PC-9 (cell line): ENCODE measurements around the gene CSNK1E. TPM values are rescaled to one million over a fixed set of nuclear protein-coding genes. Genes with fewer than 3 reads are reported as not detected.

ENCODE experiments used
- BruUV-seq: library from RNA; stranded (reverse); fragments of 400-500 nt; replicated peaks from 2 replicates; lab custom pipeline; 2021; lab: Mats Ljungman, UMichigan
- CTCF ChIA-PET: fragments of 300-600 bp; sonication (Branson Sonifier 250); formaldehyde crosslinking; loops from one replicate; lab custom pipeline; 2022; ENCODE audit warnings: antibody characterized with exemption; lab: Charles Lee
- POLR2A ChIA-PET: fragments of 300-600 bp; sonication (Branson Sonifier 250); formaldehyde crosslinking; loops from one replicate; lab custom pipeline; 2022; ENCODE audit warnings: antibody characterized with exemption; ENCODE audit not compliant: unreplicated experiment; lab: Charles Lee
- DNase-seq, 2 experiments: peaks; one replicate each; pipeline versions ENCODE4 v3.0.0 to v3.0.0-alpha.2; 2015 to 2022; ENCODE audit warnings: mixed read lengths in 1 of 2
- H2AFZ ChIP-seq: fragments of 200-600 bp; sonication (generic); 2 replicates; pipeline ENCODE4 v1.8.1; 2017; ENCODE audit warnings: antibody characterized with exemption
- H3F3A ChIP-seq: fragments of 200-600 bp; sonication (generic); 2 replicates; pipeline ENCODE4 v1.8.1; 2017; ENCODE audit warnings: antibody characterized with exemption, mild to moderate bottlenecking, low read depth; ENCODE audit not compliant: insufficient read depth
- H3K27ac ChIP-seq: fragments of 200-600 bp; sonication (generic); 2 replicates; pipeline ENCODE4 v1.6.1; 2016; ENCODE audit warnings: mixed run types
- H3K27me3 ChIP-seq: fragments of 200-600 bp; sonication (generic); 2 replicates; pipeline ENCODE4 v1.6.1; 2016; ENCODE audit warnings: low read depth, mixed run types; ENCODE audit not compliant: insufficient read depth
- H3K36me3 ChIP-seq: fragments of 200-600 bp; sonication (generic); 2 replicates; pipeline ENCODE4 v1.6.1; 2016; ENCODE audit warnings: low read depth, mixed run types
- H3K4me1 ChIP-seq: fragments of 200-600 bp; sonication (generic); replicated peaks from 2 replicates; pipeline ENCODE4 v1.6.1; 2016; ENCODE audit warnings: mixed run types; ENCODE audit not compliant: insufficient read depth
- H3K4me2 ChIP-seq: fragments of 200-600 bp; sonication (generic); 2 replicates; pipeline ENCODE4 v1.6.1; 2017; ENCODE audit warnings: mixed run types
- H3K4me3 ChIP-seq: fragments of 200-600 bp; sonication (generic); 2 replicates; pipeline ENCODE4 v1.6.1; 2016; ENCODE audit warnings: mixed run types
- H3K79me2 ChIP-seq: fragments of 200-600 bp; sonication (generic); 2 replicates; pipeline ENCODE4 v1.6.1; 2017; ENCODE audit warnings: low read depth, mixed run types
- H3K9me2 ChIP-seq: fragments of 200-600 bp; sonication (generic); 2 replicates; pipeline ENCODE4 v1.8.1; 2017; ENCODE audit warnings: mild to moderate bottlenecking; ENCODE audit not compliant: insufficient read depth
- H3K9me3 ChIP-seq: fragments of 200-600 bp; sonication (generic); 2 replicates; pipeline ENCODE4 v1.8.1; 2016; ENCODE audit warnings: low read depth; ENCODE audit not compliant: insufficient read depth
- H4K20me1 ChIP-seq: fragments of 200-600 bp; sonication (generic); 2 replicates; pipeline ENCODE4 v1.8.1; 2017; ENCODE audit not compliant: insufficient read depth
- CTCF ChIP-seq: fragments of 200-600 bp; sonication (generic); conservative IDR thresholded peaks from 2 replicates; pipeline ENCODE4 v1.6.1; 2017; ENCODE audit warnings: mixed run types, antibody characterized with exemption, mild to moderate bottlenecking, moderate library complexity
- EZH2 ChIP-seq: fragments of 200-600 bp; sonication (generic); IDR thresholded peaks from 2 replicates; pipeline ENCODE4 v1.8.0; 2017; ENCODE audit warnings: antibody characterized with exemption, low read depth
- intact Hi-C: fragments of 100-400 bp; cut with micrococcal nuclease; formaldehyde crosslinking; loops from one replicate; pipeline ENCODE4 v1.10.0; 2022; ENCODE audit not compliant: unreplicated experiment
- total RNA-seq: library from RNA; stranded (reverse); gene quantifications from 2 replicates; pipeline ENCODE4 v1.2.3, GENCODE V29; 2021

Gene CSNK1E
- total RNA-seq, 1 experiment from 2014 or later, result 348 TPM

DNA sequence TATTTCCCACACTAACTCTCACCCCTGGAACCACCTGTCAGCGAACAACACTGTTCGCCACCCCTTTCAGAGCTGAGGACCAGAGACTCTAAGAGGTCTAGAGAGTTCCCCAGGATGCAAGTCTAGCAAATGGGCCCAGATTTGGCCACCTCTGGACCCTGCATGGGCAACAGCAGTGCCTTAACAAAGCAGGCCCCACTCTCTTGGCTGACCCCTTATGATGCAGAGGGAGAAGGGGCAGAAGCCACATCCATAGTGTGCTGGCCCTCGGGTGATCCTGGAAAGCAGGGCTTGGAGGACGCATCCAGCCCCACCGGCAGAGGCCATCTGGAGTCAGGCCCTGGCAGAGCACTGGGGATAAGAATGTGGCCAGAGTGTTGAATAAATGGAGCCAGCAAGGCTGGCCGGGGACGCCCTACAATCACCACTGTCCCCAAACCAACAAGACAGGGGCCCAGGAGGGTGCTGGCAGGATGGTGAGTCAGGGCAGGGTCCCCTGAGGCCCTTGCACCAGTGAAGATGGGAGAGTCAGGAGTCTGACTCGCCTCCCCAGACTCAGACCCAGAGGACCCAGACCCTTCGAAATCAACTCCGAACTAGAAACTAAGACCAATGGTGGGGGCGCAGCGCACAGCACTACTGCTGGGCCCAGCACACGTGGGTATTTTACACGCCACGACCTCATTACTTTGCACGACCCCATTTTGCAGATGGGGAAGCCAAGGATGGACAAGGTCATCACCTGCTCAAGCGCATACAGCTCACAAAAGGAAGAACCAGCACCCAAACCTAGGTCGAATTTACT, 6.5 kb downstream of the CSNK1E start:
- CTCF ChIA-PET, result no interaction called here
- POLR2A ChIA-PET, result interaction anchor here (0.7 kb wide), 1 partner anchor 107 kb away, joined by 4 read pairs; no protein-coding TSS in a partner anchor
- H3K4me2 ChIP-seq, result no peak overlapping the region
- peaks cover 72% of the 10 kb centered on the region for H4K20me1 ChIP-seq
- no peaks in the 10 kb centered on the region for H3K9me2 ChIP-seq
- peaks cover 100% of the 10 kb centered on the region for H3K79me2 ChIP-seq
- peak overlapping the region; percentile 20 for H3K27ac ChIP-seq
- peaks cover 57% of the 10 kb centered on the region for H3F3A ChIP-seq
- H3K4me3 ChIP-seq, result no peak overlapping the region
- peaks cover 46% of the 10 kb centered on the region; the same call in 1 of the 2 replicates for H3K36me3 ChIP-seq
- BruUV-seq, result no TSS peak
- no peak overlapping the region for H2AFZ ChIP-seq
- peaks cover 55% of the 10 kb centered on the region for H3K4me1 ChIP-seq
- no peaks in the 10 kb centered on the region for H3K27me3 ChIP-seq
- no peaks in the 10 kb centered on the region for H3K9me3 ChIP-seq
- TF ChIP-seq CTCF (no peak), EZH2 (no peak)
- intact Hi-C loops, result loop anchor here (10.0 kb wide), 1 partner anchor 394 kb away; the partner anchor contains the start of genes GTPBP1 and JOSD1
- DNase-seq, result no peak

DNA sequence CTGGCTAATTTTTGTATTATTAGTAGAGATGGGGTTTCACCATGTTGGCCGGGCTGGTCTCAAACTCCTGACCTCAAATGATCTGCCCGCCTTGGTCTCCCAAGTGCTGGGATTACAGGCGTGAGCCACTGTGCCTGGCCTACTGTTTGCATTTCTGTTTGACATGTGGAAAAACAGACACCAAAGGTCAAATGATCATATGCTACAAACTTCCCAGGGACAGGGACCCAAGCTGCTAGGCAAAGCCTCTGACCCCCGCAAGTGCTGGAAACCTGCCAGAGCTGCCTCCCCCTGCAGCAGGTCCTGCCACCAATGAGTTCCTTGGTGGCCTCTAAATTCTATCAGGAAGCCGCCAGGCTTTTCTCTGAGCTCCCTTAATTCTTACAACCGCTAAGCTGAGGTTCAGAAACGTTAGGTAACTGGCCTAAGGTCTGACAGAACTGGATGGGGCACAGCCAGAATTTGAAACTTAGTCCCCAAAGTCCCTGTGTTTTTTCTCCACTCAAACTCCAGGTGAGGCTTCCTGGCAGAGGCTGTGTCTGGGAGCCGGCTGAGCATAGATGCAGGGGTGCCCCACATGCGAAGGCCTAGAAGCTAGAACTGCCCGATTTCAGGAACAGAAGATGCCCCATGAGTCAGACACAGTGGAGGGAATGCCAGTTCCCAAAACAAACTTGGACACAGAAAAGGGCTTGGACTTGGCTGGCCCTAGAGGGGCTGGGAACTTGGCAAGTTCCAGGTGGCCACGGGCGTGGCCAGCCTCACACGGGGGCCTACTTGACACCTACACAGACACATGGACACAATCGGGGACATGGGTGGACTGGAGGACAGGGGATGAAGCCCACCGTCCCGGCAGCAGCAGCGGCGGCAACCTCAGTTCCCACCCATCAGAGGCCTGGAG, 7.4 kb downstream of the CSNK1E start:
- H3K27me3 ChIP-seq, result no peaks in the 10 kb centered on the region
- BruUV-seq, result no TSS peak
- no peaks in the 10 kb centered on the region for H3K9me3 ChIP-seq
- H3K4me2 ChIP-seq, result no peak overlapping the region
- intact Hi-C loops, result loop anchor here (10.0 kb wide), 1 partner anchor 395 kb away; the partner anchor contains the start of genes GTPBP1 and JOSD1
- peak overlapping the region; percentile 20 for H3K27ac ChIP-seq
- DNase-seq, result no peak
- peaks cover 100% of the 10 kb centered on the region for H3K79me2 ChIP-seq
- H3K9me2 ChIP-seq, result no peaks in the 10 kb centered on the region
- H4K20me1 ChIP-seq, result peaks cover 65% of the 10 kb centered on the region
- H3F3A ChIP-seq, result peaks cover 61% of the 10 kb centered on the region
- peaks cover 54% of the 10 kb centered on the region for H3K4me1 ChIP-seq
- TF ChIP-seq CTCF, result no peak
- no peak for TF ChIP-seq EZH2
- POLR2A ChIA-PET, result no interaction called here
- H3K36me3 ChIP-seq, result peaks cover 52% of the 10 kb centered on the region; the same call in 1 of the 2 replicates
- CTCF ChIA-PET, result no interaction called here
- no peak overlapping the region for H3K4me3 ChIP-seq
- no peak overlapping the region for H2AFZ ChIP-seq

DNA sequence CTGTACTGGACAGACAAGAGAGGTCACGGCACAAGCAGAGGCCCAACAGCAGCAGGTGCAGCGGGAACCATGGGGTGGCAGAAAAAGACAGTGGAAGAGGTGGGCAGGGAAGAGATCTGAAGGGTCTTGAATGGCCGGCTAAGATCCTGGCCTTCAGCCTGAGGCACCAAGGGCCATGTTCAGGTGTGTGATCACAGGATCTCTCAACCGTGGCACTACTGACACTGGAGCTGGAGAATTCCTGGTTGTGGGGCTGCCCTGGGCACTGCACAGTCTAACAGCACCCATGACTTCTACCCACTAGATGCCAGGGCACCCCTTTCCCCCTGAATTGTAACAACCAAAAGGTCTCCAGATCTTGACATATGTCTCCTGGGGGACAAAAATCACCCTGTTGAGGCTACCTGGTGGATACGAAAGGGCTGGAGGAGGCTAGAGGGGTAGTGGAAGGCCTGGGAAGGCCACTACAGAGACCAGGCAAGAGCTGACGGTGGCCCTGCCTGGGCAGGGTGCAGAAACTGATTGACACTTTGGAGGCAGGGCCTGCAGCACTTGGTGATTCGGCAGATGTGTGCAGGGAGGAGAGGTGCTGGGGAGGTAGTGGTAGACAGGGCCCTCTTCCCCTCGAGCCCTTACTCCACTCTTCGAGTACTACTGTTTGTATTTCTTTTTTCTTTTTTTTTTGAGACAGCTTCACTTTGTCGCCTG, 8.3 kb downstream of the CSNK1E start:
- Histone ChIP-seq H3K9me2 (no peaks in the 10 kb centered on the region), H3K27me3 (no peaks in the 10 kb centered on the region), H3K27ac (peak overlapping the region; percentile 86), H4K20me1 (peaks cover 66% of the 10 kb centered on the region), H3K4me3 (no peak overlapping the region), H3F3A (peaks cover 66% of the 10 kb centered on the region), H2AFZ (no peak overlapping the region), H3K36me3 (peaks cover 54% of the 10 kb centered on the region), H3K4me1 (peaks cover 57% of the 10 kb centered on the region), H3K4me2 (no peak overlapping the region), H3K79me2 (peaks cover 100% of the 10 kb centered on the region), H3K9me3 (no peaks in the 10 kb centered on the region)
- DNase-seq, result no peak
- BruUV-seq, result no TSS peak
- intact Hi-C loops, result no loop called here
- ChIA-PET CTCF (no interaction called here), POLR2A (no interaction called here)
- no peak for TF ChIP-seq EZH2
- no peak for TF ChIP-seq CTCF
